CD4-positive, alpha-beta memory T cell (primary cell): ENCODE results near the gene KIF4B. TPM values are rescaled to one million over a fixed set of nuclear protein-coding genes. Genes with fewer than 3 reads are reported as not detected.

Source experiments
- polyA plus RNA-seq, 2 donors: library from polyadenylated mRNA; unstranded; fragments of 300-500 nt; fragmentation: Illumina TruSeq; gene quantifications; one replicate each; pipeline ENCODE4 v1.2.3, GENCODE V29; 2021
- total RNA-seq, 2 experiments: library from RNA; stranded (reverse); gene quantifications; one replicate each; pipeline ENCODE4 v1.2.3, GENCODE V29; 2021

Gene KIF4B
- total and polyA plus RNA-seq, 4 experiments from 2014 or later: not detected

Other genes with a start within 250 kb of the KIF4B start
- gene FAXDC2, start 163.2 kb upstream of the KIF4B start, total RNA-seq: under 1 TPM in 1 of 2 experiments, not detected in 1; 0.47 TPM
- 1 to 10 TPM in 1 of 2 donors, not detected in 1; 1.7 TPM for gene FAXDC2, start 163.2 kb upstream of the KIF4B start, polyA plus RNA-seq
- 100 to 1,000 TPM; 110 to 115 TPM for gene CNOT8, start 155.1 kb upstream of the KIF4B start, total RNA-seq
- 100 to 1,000 TPM; 164 to 243 TPM for gene CNOT8, start 155.1 kb upstream of the KIF4B start, polyA plus RNA-seq
- gene GEMIN5, start 75.5 kb upstream of the KIF4B start, total RNA-seq: 10 to 100 TPM; 17.0 to 19.1 TPM
- gene GEMIN5, start 75.5 kb upstream of the KIF4B start, polyA plus RNA-seq: 10 to 100 TPM in 1 of 2 donors, 1 to 10 TPM in 1; 3.3 to 10.5 TPM
- 10 to 100 TPM; 28.0 to 33.1 TPM for gene MRPL22, start 72.7 kb upstream of the KIF4B start, total RNA-seq
- 100 to 1,000 TPM in 1 of 2 donors, 10 to 100 TPM in 1; 97.0 to 101 TPM for gene MRPL22, start 72.7 kb upstream of the KIF4B start, polyA plus RNA-seq